HG03135 (cell line): ENCODE results near the gene ETV4.

Experiments
- ATAC-seq: cut with Tn5 transposase; IDR thresholded peaks from one replicate; pipeline ENCODE4 v1.9.1; 2021; ENCODE audit warnings: mild to moderate bottlenecking, moderate library complexity; ENCODE audit not compliant: unreplicated experiment

Gene ETV4

GRCh38 chr17:43546319-43547188 is at the start of gene ETV4:
Gene ETV4 (minus strand): TSS chr17:43546340. CDS start chr17:43545617, 723 bp downstream.
- ATAC-seq: peak; percentile 88

GRCh38 chr17:43595466-43595865 is 49.3 kb upstream of the ETV4 start:
- ATAC-seq: no peak

- no peak for ATAC-seq
Measured at GRCh38 chr17:43591779-43592562, 45.8 kb upstream of the ETV4 start.

- no peak for ATAC-seq
Measured at GRCh38 chr17:43591001-43591400, 44.9 kb upstream of the ETV4 start.

- ATAC-seq: no peak
Measured at GRCh38 chr17:43588664-43589435, 42.7 kb upstream of the ETV4 start.

- no peak for ATAC-seq
Measured at GRCh38 chr17:43588121-43588520, 42.0 kb upstream of the ETV4 start.

GRCh38 chr17:43587647-43588046 is 41.5 kb upstream of the ETV4 start:
- no peak for ATAC-seq

GRCh38 chr17:43584666-43585102 is 38.5 kb upstream of the ETV4 start:
- ATAC-seq: no peak

- ATAC-seq: no peak
Measured at GRCh38 chr17:43583332-43583731, 37.2 kb upstream of the ETV4 start.

- no peak for ATAC-seq
Measured at GRCh38 chr17:43581613-43582012, 35.5 kb upstream of the ETV4 start.

- ATAC-seq: no peak
Measured at GRCh38 chr17:43581130-43581529, 35.0 kb upstream of the ETV4 start.

- ATAC-seq: no peak
Measured at GRCh38 chr17:43579566-43580140, 33.5 kb upstream of the ETV4 start.

GRCh38 chr17:43578699-43579565 is 32.8 kb upstream of the ETV4 start:
- ATAC-seq: no peak

- ATAC-seq: no peak
Measured at GRCh38 chr17:43578404-43578698, 32.2 kb upstream of the ETV4 start.

GRCh38 chr17:43577664-43578403 is 31.7 kb upstream of the ETV4 start:
- no peak for ATAC-seq

GRCh38 chr17:43576563-43577229 is 30.6 kb upstream of the ETV4 start:
- no peak for ATAC-seq

- no peak for ATAC-seq
Measured at GRCh38 chr17:43574896-43575525, 28.9 kb upstream of the ETV4 start.

- no peak for ATAC-seq
Measured at GRCh38 chr17:43574348-43574747, 28.2 kb upstream of the ETV4 start.
